ENCODE data around the gene PER3. TPM values are rescaled to one million over a fixed set of nuclear protein-coding genes. Genes with fewer than 3 reads are reported as not detected.

The PER3 gene
- total and polyA plus RNA-seq, 4 donors = 3.3 to 21.0 (median 6.2) TPM

- no peak for DNase-seq (ENCODE audit: low spot score)
- Histone ChIP-seq H3K9ac (ENCODE audit: low read depth in 1 of 2, low read length in 2 of 2) (no peak within 1 kb of the TSS), H3K9me3 (ENCODE audit: control insufficient read depth in 4 of 4, low read length in 3 of 4) (no peaks in the 10 kb centered on the region), H3K27me3 (ENCODE audit: control insufficient read depth in 4 of 4, insufficient read depth in 4 of 4, low read length in 3 of 4) (no peaks in the 10 kb centered on the region), H3K36me3 (ENCODE audit: control insufficient read depth in 4 of 4, insufficient read depth in 3 of 4, low read depth in 1 of 4, low read length in 3 of 4) (no peaks in the 10 kb centered on the region), H3K27ac (ENCODE audit: low read depth in 1 of 2, low read length in 2 of 2) (no peak within 1 kb of the TSS), H3K4me1 (ENCODE audit: control insufficient read depth in 4 of 4, insufficient read depth in 4 of 4, low read length in 3 of 4) (no peaks in the 10 kb centered on the region), H3K4me3 (ENCODE audit: low read depth in 1 of 3, low read length in 3 of 3) (no peak within 1 kb of the TSS)
- TF ChIP-seq, protein P1, sequence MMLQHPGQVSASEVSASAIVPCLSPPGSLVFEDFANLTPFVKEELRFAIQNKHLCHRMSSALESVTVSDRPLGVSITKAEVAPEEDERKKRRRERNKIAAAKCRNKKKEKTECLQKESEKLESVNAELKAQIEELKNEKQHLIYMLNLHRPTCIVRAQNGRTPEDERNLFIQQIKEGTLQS (IDR thresholded peaks at IDR 0.05) = no peak
- TF ChIP-seq HNF4G (IDR thresholded peaks at IDR 0.05) = no peak
- TF ChIP-seq JUND (IDR thresholded peaks at IDR 0.05) = no peak
- TF ChIP-seq SP1 (IDR thresholded peaks at IDR 0.05) = no peak
- TF ChIP-seq RXRA (IDR thresholded peaks at IDR 0.05) = no peak
- TF ChIP-seq FOXA1 (IDR thresholded peaks at IDR 0.05) = no peak
- TF ChIP-seq, protein P2, sequence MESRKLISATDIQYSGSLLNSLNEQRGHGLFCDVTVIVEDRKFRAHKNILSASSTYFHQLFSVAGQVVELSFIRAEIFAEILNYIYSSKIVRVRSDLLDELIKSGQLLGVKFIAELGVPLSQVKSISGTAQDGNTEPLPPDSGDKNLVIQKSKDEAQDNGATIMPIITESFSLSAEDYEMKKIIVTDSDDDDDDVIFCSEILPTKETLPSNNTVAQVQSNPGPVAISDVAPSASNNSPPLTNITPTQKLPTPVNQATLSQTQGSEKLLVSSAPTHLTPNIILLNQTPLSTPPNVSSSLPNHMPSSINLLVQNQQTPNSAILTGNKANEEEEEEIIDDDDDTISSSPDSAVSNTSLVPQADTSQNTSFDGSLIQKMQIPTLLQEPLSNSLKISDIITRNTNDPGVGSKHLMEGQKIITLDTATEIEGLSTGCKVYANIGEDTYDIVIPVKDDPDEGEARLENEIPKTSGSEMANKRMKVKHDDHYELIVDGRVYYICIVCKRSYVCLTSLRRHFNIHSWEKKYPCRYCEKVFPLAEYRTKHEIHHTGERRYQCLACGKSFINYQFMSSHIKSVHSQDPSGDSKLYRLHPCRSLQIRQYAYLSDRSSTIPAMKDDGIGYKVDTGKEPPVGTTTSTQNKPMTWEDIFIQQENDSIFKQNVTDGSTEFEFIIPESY (IDR thresholded peaks at IDR 0.05) = no peak
- TF ChIP-seq, protein P3, sequence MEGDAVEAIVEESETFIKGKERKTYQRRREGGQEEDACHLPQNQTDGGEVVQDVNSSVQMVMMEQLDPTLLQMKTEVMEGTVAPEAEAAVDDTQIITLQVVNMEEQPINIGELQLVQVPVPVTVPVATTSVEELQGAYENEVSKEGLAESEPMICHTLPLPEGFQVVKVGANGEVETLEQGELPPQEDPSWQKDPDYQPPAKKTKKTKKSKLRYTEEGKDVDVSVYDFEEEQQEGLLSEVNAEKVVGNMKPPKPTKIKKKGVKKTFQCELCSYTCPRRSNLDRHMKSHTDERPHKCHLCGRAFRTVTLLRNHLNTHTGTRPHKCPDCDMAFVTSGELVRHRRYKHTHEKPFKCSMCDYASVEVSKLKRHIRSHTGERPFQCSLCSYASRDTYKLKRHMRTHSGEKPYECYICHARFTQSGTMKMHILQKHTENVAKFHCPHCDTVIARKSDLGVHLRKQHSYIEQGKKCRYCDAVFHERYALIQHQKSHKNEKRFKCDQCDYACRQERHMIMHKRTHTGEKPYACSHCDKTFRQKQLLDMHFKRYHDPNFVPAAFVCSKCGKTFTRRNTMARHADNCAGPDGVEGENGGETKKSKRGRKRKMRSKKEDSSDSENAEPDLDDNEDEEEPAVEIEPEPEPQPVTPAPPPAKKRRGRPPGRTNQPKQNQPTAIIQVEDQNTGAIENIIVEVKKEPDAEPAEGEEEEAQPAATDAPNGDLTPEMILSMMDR (IDR thresholded peaks at IDR 0.05; ENCODE audit: low read depth, low read length, missing input control) = no peak
- no peak for TF ChIP-seq EGR1 (IDR thresholded peaks at IDR 0.05; ENCODE audit: low read depth in 2 of 2)
- no peak for TF ChIP-seq FOXA2 (IDR thresholded peaks at IDR 0.05)
- no peak for TF ChIP-seq GABPA (IDR thresholded peaks at IDR 0.05 in 1 of 2, conservative IDR thresholded peaks at IDR 0.05 in 1 of 2)
- no peak for TF ChIP-seq HNF4A (conservative IDR thresholded peaks at IDR 0.05)
- no peak for TF ChIP-seq YY1 (IDR thresholded peaks at IDR 0.05)
- TF ChIP-seq RAD21 (IDR thresholded peaks at IDR 0.05) = no peak
- no peak for TF ChIP-seq NR2F2 (IDR thresholded peaks at IDR 0.05)
- TF ChIP-seq, protein P4, sequence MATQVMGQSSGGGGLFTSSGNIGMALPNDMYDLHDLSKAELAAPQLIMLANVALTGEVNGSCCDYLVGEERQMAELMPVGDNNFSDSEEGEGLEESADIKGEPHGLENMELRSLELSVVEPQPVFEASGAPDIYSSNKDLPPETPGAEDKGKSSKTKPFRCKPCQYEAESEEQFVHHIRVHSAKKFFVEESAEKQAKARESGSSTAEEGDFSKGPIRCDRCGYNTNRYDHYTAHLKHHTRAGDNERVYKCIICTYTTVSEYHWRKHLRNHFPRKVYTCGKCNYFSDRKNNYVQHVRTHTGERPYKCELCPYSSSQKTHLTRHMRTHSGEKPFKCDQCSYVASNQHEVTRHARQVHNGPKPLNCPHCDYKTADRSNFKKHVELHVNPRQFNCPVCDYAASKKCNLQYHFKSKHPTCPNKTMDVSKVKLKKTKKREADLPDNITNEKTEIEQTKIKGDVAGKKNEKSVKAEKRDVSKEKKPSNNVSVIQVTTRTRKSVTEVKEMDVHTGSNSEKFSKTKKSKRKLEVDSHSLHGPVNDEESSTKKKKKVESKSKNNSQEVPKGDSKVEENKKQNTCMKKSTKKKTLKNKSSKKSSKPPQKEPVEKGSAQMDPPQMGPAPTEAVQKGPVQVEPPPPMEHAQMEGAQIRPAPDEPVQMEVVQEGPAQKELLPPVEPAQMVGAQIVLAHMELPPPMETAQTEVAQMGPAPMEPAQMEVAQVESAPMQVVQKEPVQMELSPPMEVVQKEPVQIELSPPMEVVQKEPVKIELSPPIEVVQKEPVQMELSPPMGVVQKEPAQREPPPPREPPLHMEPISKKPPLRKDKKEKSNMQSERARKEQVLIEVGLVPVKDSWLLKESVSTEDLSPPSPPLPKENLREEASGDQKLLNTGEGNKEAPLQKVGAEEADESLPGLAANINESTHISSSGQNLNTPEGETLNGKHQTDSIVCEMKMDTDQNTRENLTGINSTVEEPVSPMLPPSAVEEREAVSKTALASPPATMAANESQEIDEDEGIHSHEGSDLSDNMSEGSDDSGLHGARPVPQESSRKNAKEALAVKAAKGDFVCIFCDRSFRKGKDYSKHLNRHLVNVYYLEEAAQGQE (IDR thresholded peaks at IDR 0.05) = no peak
- no peak for TF ChIP-seq MAX (IDR thresholded peaks at IDR 0.05)
- TF ChIP-seq TAF1 (conservative IDR thresholded peaks at IDR 0.05) = no peak
- WGBS = 71% methylated on average over 10 of the region's 10 CpGs
Measured at GRCh38 chr1:7852804-7853683, 69.0 kb downstream of the PER3 start, which contains the start of gene UTS2. Gene UTS2 (minus strand): TSS chr1:7853065. CDS start chr1:7853003, 62 bp downstream.
